ENCODE measurements around the gene DNAH17. TPM values are rescaled to one million over a fixed set of nuclear protein-coding genes. Genes with fewer than 3 reads are reported as not detected.

The DNAH17 gene
- total RNA-seq, 1 donor from 2014 or later, result under 0.01 TPM

GRCh38 chr17:78486228-78486802 lies 90.9 kb downstream of the DNAH17 start:
- no peak for FAIRE-seq
- Histone ChIP-seq H3K4me3 (ENCODE audit: low read depth, low read length) (no peak overlapping the region), H3K36me3 (ENCODE audit: control insufficient read depth, insufficient read depth, low read length) (no peaks in the 10 kb centered on the region), H3K27me3 (ENCODE audit: control insufficient read depth, insufficient read depth, low read length) (peaks cover 11% of the 10 kb centered on the region)
- no peak for DNase-seq (ENCODE audit: low read depth)
- no peak for TF ChIP-seq CTCF (IDR thresholded peaks at IDR 0.05; ENCODE audit: insufficient read depth, low read length, severe bottlenecking)

- H3K4me3 ChIP-seq (ENCODE audit: low read depth, low read length), result no peak overlapping the region
- no peak for TF ChIP-seq CTCF (IDR thresholded peaks at IDR 0.05; ENCODE audit: insufficient read depth, low read length, severe bottlenecking)
- no peak for DNase-seq (ENCODE audit: low read depth)
- no peak for FAIRE-seq
- H3K36me3 ChIP-seq (ENCODE audit: control insufficient read depth, insufficient read depth, low read length), result no peaks in the 10 kb centered on the region
- H3K27me3 ChIP-seq (ENCODE audit: control insufficient read depth, insufficient read depth, low read length), result peaks cover 11% of the 10 kb centered on the region
Measured at GRCh38 chr17:78485290-78486168, 91.7 kb downstream of the DNAH17 start.

GRCh38 chr17:78484271-78485246 lies 92.6 kb downstream of the DNAH17 start:
- Histone ChIP-seq H3K27me3 (ENCODE audit: control insufficient read depth, insufficient read depth, low read length) (peaks cover 11% of the 10 kb centered on the region), H3K36me3 (ENCODE audit: control insufficient read depth, insufficient read depth, low read length) (no peaks in the 10 kb centered on the region), H3K4me3 (ENCODE audit: low read depth, low read length) (no peak overlapping the region)
- TF ChIP-seq CTCF (IDR thresholded peaks at IDR 0.05; ENCODE audit: insufficient read depth, low read length, severe bottlenecking), result no peak
- FAIRE-seq (no peak), DNase-seq (ENCODE audit: low read depth) (no peak)

- TF ChIP-seq CTCF (IDR thresholded peaks at IDR 0.05; ENCODE audit: insufficient read depth, low read length, severe bottlenecking), result no peak
- Histone ChIP-seq H3K4me3 (ENCODE audit: low read depth, low read length) (no peak overlapping the region), H3K36me3 (ENCODE audit: control insufficient read depth, insufficient read depth, low read length) (no peaks in the 10 kb centered on the region), H3K27me3 (ENCODE audit: control insufficient read depth, insufficient read depth, low read length) (peaks cover 7% of the 10 kb centered on the region)
- no peak for DNase-seq (ENCODE audit: low read depth)
- FAIRE-seq, result no peak
Measured at GRCh38 chr17:78479369-78479768, 97.8 kb downstream of the DNAH17 start.

- no peak overlapping the region for H3K4me3 ChIP-seq (ENCODE audit: low read depth, low read length)
- no peaks in the 10 kb centered on the region for H3K36me3 ChIP-seq (ENCODE audit: control insufficient read depth, insufficient read depth, low read length)
- no peak for DNase-seq (ENCODE audit: low read depth)
- peak; percentile 58 for FAIRE-seq
- peaks cover 3% of the 10 kb centered on the region for H3K27me3 ChIP-seq (ENCODE audit: control insufficient read depth, insufficient read depth, low read length)
- no peak for TF ChIP-seq CTCF (IDR thresholded peaks at IDR 0.05; ENCODE audit: insufficient read depth, low read length, severe bottlenecking)
Measured at GRCh38 chr17:78478757-78479297, 98.4 kb downstream of the DNAH17 start.

Data from bronchial epithelial cell (primary cell).